GM19025 (cell line): ENCODE measurements around the gene BACE1.
"Not testable (repeated sequence)": the region's sequence is repeated elsewhere in the genome, so short reads cannot be mapped to it uniquely, and the experiment has no call there.

ENCODE experiments used
- ATAC-seq: cut with Tn5 transposase; IDR thresholded peaks from one replicate; pipeline ENCODE4 v1.9.1; 2021; ENCODE audit warnings: mild to moderate bottlenecking, low read depth, moderate library complexity; ENCODE audit not compliant: unreplicated experiment

Gene BACE1

GRCh38 chr11:117279711-117280376 lies 36.2 kb downstream of the BACE1 start:
- no peak for ATAC-seq

GRCh38 chr11:117278347-117278746 lies 37.7 kb downstream of the BACE1 start:
- ATAC-seq, result no peak

GRCh38 chr11:117273550-117274289 lies 42.3 kb downstream of the BACE1 start:
- ATAC-seq, result no peak

GRCh38 chr11:117272175-117272574 lies 43.9 kb downstream of the BACE1 start:
- not testable (repeated sequence) for ATAC-seq

GRCh38 chr11:117271208-117271607 lies 44.8 kb downstream of the BACE1 start:
- ATAC-seq, result no peak

- no peak for ATAC-seq
These were observed 46.2 kb downstream of the BACE1 start for GRCh38 chr11:117269856-117270255.

GRCh38 chr11:117265745-117266144 lies 50.3 kb downstream of the BACE1 start:
- ATAC-seq, result no peak

GRCh38 chr11:117264624-117265323 lies 51.3 kb downstream of the BACE1 start:
- not testable (repeated sequence) for ATAC-seq

- no peak for ATAC-seq
These were observed 56.6 kb downstream of the BACE1 start for GRCh38 chr11:117259417-117259816.

- ATAC-seq, result no peak
These were observed 57.5 kb downstream of the BACE1 start for GRCh38 chr11:117258576-117258975.

GRCh38 chr11:117256573-117256972 lies 59.5 kb downstream of the BACE1 start:
- no peak for ATAC-seq

GRCh38 chr11:117255966-117256365 lies 60.1 kb downstream of the BACE1 start:
- no peak for ATAC-seq

GRCh38 chr11:117251506-117251905 lies 64.5 kb downstream of the BACE1 start:
- no peak for ATAC-seq

GRCh38 chr11:117249571-117249970 lies 66.5 kb downstream of the BACE1 start:
- ATAC-seq, result no peak

GRCh38 chr11:117248341-117248740 lies 67.7 kb downstream of the BACE1 start:
- ATAC-seq, result no peak

- ATAC-seq, result no peak
These were observed 76.8 kb downstream of the BACE1 start for GRCh38 chr11:117239295-117239694.

- ATAC-seq, result no peak
These were observed 77.8 kb downstream of the BACE1 start for GRCh38 chr11:117238221-117238620.
